Body of pancreas (tissue), 4 donors: Measurements from ENCODE around the gene LRPPRC. TPM values are rescaled to one million over a fixed set of nuclear protein-coding genes. Genes with fewer than 3 reads are reported as not detected.
A peak's percentile ranks its signal among the peaks of the same experiment; 100 is the strongest.

Experiments
- ATAC-seq: fragments of 150-250 bp; one replicate; pipeline ENCODE4 v1.9.1; 2016
- DNase-seq, 4 donors: peaks; one replicate each; pipeline ENCODE4 v3.0.0-alpha.2; 2019
- H3K27ac ChIP-seq, 4 donors: fragments of 200-600 bp; sonication (generic); 1 replicate in 3 of 4; 2 replicates in 1 of 4; pipeline versions ENCODE4 v1.5.1 to v1.6.1; 2016 to 2019; ENCODE audit warnings: mild to moderate bottlenecking in 1 of 4, mixed read lengths in 1 of 4, moderate library complexity in 1 of 4
- H3K27me3 ChIP-seq, 2 donors: fragments of 200-600 bp; sonication (generic); one replicate each; pipeline ENCODE4 v1.6.0; 2016; ENCODE audit warnings: mild to moderate bottlenecking in 1 of 2
- H3K36me3 ChIP-seq, 2 donors: fragments of 200-600 bp; sonication (generic); replicated peaks in 1 of 2; 2 replicates each; pipeline ENCODE4 v1.5.1; 2016; ENCODE audit warnings: low read depth in 2 of 2; ENCODE audit not compliant: insufficient read depth in 1 of 2
- H3K4me1 ChIP-seq: fragments of 200-600 bp; sonication (generic); one replicate; pipeline ENCODE4 v1.6.0; 2016
- H3K4me3 ChIP-seq, 2 donors: fragments of 200-600 bp; sonication (generic); 1 replicate in 1 of 2; 2 replicates in 1 of 2; pipeline ENCODE4 v1.5.1; 2016 to 2019
- H3K9me3 ChIP-seq, 3 donors: fragments of 200-600 bp; sonication (generic); 1 replicate in 2 of 3; 2 replicates in 1 of 3; pipeline ENCODE4 v1.5.1; 2016
- CTCF ChIP-seq, 7 experiments: fragments of 450-650 bp in 4 of 7; fragments of 200-600 bp in 3 of 7; sonication (generic) in 3 of 7; IDR thresholded peaks; one replicate each; pipeline ENCODE4 v1.5.1; 2016 to 2019; ENCODE audit warnings: antibody characterized with exemption in 7 of 7
- POLR2A ChIP-seq, 3 donors: fragments of 450-650 bp; IDR thresholded peaks; one replicate each; pipeline ENCODE4 v1.6.1; 2016; ENCODE audit warnings: antibody characterized with exemption in 3 of 3, mild to moderate bottlenecking in 2 of 3
- WGBS, 2 donors: methylation state at CpG; one replicate each; pipeline ENCODE4 v1.1.5; 2017; 5-methylcytosine and 5-hydroxymethylcytosine counted together
- intact Hi-C: fragments of 100-400 bp; cut with DNase I; formaldehyde crosslinking; loops from one replicate; pipeline ENCODE4 v1.15.1; 2023
- total RNA-seq, 2 donors: library from RNA; depleted of rRNA; stranded (reverse); fragments of >200 nt; gene quantifications; one replicate each; pipeline ENCODE4 v1.1.0, GENCODE V29; 2016

Gene LRPPRC
- total RNA-seq, 2 donors from 2014 or later = 33.5 to 50.8 TPM

DNA sequence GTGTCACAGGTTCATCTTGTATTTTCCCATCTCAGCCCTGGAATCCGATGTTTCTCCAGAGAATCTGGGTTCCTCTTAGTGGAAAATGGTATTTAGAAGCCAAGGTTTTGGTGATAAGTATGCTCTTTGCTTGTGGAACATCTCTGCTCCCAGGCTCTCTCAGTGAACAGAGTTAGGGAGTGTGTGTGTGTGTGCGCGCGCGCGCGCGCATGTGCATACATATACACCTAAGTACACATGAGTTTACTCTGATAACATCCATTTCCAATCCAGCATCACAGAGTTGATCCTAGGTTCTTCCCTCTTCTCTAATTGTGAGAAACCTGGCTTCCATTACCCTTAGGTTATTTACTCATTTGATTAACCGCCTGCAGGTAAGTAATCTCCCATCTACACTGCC is 115.3 kb downstream of the LRPPRC start:
- H3K9me3 ChIP-seq = no peaks in the 10 kb centered on the region
- ATAC-seq (no peak), DNase-seq (no peak)
- peaks cover 0 to 6% of the 10 kb centered on the region in 2 donors for H3K27me3 ChIP-seq
- WGBS, 2 donors = 79 to 81% methylated on average over 9 of the region's 9 CpGs
- H3K4me1 ChIP-seq = peaks cover 43% of the 10 kb centered on the region
- TF ChIP-seq POLR2A (IDR thresholded peaks at IDR 0.05) (no peak), CTCF (IDR thresholded peaks at IDR 0.05) (no peak)
- intact Hi-C loops = no loop called here
- H3K4me3 ChIP-seq = no peak overlapping the region
- no peaks in the 10 kb centered on the region for H3K36me3 ChIP-seq
- no peak overlapping the region for H3K27ac ChIP-seq

GRCh38 chr2:43879261-43879660 is 116.5 kb downstream of the LRPPRC start:
- H3K36me3 ChIP-seq = no peaks in the 10 kb centered on the region
- H3K9me3 ChIP-seq = no peaks in the 10 kb centered on the region
- DNase-seq (no peak), ATAC-seq (no peak)
- WGBS, 2 donors = 81 to 85% methylated on average over 5 of the region's 5 CpGs
- intact Hi-C loops = no loop called here
- peaks cover 32% of the 10 kb centered on the region for H3K4me1 ChIP-seq
- no peak for TF ChIP-seq CTCF (IDR thresholded peaks at IDR 0.05)
- no peak for TF ChIP-seq POLR2A (IDR thresholded peaks at IDR 0.05)
- no peak overlapping the region for H3K27ac ChIP-seq
- H3K4me3 ChIP-seq = no peak overlapping the region
- H3K27me3 ChIP-seq = peaks cover 0 to 6% of the 10 kb centered on the region in 2 donors

GRCh38 chr2:43877782-43878464 is 117.9 kb downstream of the LRPPRC start:
- Histone ChIP-seq H3K27ac (no peak overlapping the region), H3K9me3 (no peaks in the 10 kb centered on the region), H3K27me3 (peaks cover 0 to 6% of the 10 kb centered on the region in 2 donors), H3K36me3 (no peaks in the 10 kb centered on the region), H3K4me1 (peaks cover 24% of the 10 kb centered on the region), H3K4me3 (no peak overlapping the region)
- DNase-seq = peak; percentile 77 to 85 (median 81)
- intact Hi-C loops = no loop called here
- peak; percentile 87 to 99 (median 96) for TF ChIP-seq CTCF (IDR thresholded peaks at IDR 0.05)
- no peak for TF ChIP-seq POLR2A (IDR thresholded peaks at IDR 0.05)
- ATAC-seq = peak; percentile 87
- WGBS, 2 donors = 20 to 23% methylated on average over 16 of the region's 16 CpGs

DNA sequence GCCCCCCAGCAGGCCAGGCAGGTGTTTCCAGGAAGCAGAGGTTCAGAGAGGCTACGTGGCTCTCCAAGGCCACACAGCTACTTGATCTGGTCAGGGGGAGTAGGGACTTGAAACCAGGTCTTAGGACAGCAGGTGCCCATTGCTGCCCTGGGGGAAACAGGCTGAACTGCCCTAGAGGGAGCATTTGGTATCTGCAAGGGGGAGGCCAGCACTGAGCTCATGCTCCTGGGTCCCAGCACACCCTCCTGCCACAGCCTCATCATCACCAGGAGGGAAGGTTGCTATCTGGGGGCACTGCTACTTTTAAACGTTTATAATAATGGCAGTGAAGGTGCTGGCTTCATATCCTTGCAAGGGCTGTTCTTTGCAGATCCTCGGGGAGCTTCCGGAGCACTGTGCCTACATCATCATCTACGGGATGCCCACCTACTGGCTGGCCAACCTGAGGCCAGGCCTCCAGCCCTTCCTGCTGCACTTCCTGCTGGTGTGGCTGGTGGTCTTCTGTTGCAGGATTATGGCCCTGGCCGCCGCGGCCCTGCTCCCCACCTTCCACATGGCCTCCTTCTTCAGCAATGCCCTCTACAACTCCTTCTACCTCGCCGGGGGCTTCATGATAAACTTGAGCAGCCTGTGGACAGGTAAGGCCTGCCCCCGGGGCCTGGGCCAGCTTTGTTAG is 120.9 kb downstream of the LRPPRC start:
- no peaks in the 10 kb centered on the region for H3K9me3 ChIP-seq
- no peak overlapping the region for H3K27ac ChIP-seq
- TF ChIP-seq CTCF (IDR thresholded peaks at IDR 0.05) (no peak), POLR2A (IDR thresholded peaks at IDR 0.05) (no peak)
- ATAC-seq (no peak), DNase-seq (no peak)
- no peak overlapping the region for H3K4me3 ChIP-seq
- H3K4me1 ChIP-seq = peaks cover 5% of the 10 kb centered on the region
- intact Hi-C loops = no loop called here
- no peaks in the 10 kb centered on the region for H3K36me3 ChIP-seq
- H3K27me3 ChIP-seq = peaks cover 0 to 6% of the 10 kb centered on the region in 2 donors
- WGBS, 2 donors = 56 to 78% methylated on average over 5 to 7 of the region's 11 CpGs
